Kidney capillary endothelial cell (primary cell): ENCODE data around the gene SUN3.
"Not testable (repeated sequence)": the region's sequence is repeated elsewhere in the genome, so short reads cannot be mapped to it uniquely, and the experiment has no call there.

Source experiments
- DNase-seq: peaks from one replicate; pipeline ENCODE4 v3.0.0-alpha.2; 2018; ENCODE audit warnings: low spot score

The SUN3 gene

DNA sequence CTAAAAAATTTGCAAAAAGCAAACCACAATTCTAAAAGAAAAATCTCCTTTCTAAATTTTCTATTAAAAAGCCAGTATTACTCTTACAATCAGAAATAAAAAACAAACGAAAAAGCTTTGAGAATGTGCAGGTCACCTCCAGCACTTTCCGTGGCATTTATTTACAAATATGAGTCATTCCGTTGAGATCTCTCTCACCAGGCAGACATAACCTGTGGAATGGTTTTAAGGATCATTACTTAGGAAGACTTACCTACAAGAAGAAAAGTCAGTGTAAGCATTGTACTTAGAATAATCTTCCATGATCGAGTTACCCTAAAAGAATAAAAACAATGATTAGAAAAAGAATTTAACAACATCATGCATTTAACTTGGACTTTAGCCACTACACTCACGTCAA, 3.3 kb downstream of the SUN3 start:
- no peak for DNase-seq

DNA sequence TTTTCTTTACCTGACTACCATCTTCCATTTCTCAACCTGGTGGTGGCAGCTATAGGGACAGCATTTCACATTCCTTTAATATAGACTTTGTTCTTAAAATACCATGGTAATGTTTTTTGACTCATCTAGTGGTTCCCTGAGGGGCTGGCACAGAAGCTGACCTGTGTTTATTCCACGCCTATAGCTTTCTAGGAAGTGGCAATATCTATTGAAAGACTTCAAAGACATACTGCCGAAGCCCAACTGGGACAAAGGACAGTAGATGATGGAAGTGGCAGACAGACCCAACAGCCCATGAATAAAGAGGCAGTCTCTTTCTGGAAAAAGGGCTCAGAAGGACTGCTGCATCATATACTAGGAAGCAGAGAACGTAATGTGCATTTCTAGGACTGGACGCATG, 11.2 kb downstream of the SUN3 start:
- no peak for DNase-seq

DNA sequence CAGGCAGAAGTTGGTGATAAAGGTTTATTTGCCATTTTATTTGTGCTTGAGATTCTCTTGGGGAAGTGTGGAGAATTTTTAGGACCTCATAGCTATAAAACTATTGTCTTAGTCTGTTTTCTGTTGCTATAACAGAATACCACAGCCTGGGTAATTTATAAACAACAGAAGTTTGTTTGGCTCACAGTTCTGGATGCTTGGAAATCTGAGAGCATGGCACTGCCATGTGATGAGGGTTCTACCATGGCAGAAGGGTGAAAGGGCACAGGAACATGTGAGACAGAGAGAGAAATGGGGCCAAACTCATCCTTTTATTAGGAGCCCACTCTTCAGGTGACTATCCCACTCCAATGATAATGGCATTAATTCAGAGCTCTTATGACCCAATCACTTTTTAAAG, 12.3 kb downstream of the SUN3 start:
- DNase-seq = no peak

DNA sequence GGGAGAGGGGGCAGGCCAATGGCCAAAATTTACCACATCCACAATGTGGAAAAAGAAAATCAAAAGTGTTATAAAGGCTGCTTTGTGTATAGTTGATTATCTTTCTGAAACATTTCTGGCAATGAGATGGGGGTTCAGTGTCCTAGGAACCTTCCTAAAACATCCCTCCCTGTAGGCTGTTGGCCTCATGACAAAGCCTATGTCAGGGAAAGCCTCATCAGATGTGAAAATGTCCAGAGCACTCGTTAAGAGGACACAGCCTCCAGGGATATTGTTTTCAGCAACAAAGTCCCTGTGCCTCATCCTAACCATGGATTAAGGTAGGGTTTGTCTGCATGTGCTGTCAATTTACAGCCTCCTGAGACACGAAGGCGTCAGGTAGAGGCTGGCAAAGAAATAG, 17.0 kb downstream of the SUN3 start:
- no peak for DNase-seq

DNA sequence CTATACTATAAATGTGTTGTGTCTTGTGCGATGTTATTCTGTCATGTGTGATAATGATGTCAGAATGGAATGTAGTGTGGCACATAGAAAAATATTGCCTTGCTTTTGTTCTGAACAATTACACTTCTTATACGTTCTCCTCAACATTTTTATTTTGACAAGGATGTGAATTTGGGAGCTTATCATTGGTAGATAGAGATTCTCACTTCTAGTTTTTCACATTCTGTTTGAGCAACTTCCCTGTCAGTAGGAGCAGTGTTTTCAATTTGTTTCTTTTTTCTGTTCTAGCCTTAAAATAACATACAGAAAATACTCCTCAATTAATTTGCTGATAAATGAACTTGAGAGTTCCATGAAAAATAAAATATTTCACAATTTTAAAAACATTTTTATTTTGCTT, 17.6 kb downstream of the SUN3 start:
- no peak for DNase-seq

DNA sequence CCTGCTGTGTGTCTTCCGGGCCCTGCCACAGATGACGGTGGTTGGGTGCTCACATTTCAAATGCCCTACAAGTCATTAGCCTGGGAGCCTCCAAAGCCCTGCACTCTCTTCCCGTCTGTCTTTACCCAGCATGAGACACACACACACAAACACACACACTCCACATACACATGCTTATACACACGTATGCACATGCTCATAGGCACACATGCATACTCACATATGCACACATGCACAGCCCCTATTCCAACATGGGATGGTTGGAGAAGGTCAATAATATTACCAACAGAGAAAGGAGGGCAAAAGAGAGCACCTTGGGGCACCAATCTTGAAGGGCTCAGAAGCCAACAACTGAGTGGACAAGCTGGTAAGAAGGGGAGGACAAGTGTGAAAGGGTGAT, 19.0 kb downstream of the SUN3 start:
- no peak for DNase-seq

DNA sequence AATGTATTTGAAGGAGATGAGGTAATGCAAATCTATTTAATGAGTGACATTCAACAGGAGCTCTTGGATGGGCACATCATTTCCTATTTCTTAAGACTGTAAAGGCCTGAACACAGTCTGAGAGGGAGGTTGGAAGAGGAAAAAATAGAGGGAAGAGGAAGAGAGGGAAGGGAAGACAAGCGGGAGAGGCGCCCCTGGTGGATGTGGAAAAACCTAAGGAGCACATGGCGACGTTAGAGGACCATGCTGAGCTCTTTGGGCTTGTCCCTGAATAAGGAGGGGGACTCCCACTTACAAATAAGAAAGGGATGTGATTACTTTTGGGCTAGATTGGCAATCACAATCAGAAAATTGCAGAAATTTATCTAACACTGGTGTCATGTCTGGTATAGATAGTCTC, 19.6 kb downstream of the SUN3 start:
- no peak for DNase-seq

DNA sequence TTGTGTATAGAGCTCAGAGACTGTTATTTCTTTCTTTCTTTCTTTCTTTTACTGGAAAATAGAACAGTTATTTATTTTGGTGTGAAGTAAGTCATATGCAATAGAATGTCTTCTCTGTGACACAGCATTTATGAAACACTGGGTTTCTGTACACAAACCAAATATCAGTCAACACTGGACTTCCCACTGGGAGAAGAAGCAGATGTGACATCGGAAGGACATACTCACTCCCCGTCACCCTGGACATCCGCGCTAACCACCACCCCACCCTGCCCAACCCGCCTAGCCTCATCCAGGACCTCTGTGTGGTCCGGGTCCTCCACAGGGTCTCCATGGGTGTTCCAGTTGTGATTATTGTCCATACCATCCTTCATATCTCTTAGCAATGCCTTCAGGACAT, 22.0 kb downstream of the SUN3 start:
- no peak for DNase-seq

DNA sequence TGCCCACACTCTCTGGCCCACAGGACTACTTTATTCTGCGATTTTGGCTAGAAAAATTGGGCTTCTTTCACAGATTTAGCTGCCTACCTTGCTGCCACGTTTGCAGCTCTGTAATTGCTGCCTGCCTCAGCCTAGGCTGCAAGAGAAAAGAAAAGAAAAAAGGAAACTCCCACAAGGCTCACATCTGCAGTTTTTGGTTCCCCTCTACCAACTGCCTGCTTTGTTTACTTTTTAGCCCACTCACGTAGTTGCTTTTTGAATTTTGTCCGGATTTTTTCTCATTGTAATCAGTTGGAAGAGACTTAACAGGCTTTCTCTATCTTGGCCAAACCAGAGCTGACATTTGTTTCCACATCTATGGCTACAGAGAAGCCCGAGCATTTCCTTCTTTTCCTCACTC, 24.3 kb downstream of the SUN3 start:
- DNase-seq = no peak

DNA sequence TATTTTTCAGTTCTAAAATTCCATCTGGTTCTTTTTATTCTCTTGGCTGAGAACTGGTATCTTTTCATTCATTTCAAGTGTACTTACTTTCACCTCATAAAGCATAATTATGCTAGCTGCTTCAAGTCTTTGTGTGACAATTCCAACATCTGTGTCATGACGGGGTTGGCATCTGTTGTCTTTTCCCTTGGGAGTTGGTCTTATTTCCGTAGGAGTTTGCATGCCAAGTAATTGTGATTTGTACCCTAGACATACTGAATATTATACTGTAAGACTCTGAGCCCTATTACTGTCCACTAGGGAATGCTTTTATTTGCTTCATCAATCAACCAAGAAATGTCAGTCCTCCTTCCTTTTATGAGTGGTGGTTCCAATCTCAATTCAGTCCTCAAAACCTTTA, 24.9 kb downstream of the SUN3 start:
- no peak for DNase-seq

DNA sequence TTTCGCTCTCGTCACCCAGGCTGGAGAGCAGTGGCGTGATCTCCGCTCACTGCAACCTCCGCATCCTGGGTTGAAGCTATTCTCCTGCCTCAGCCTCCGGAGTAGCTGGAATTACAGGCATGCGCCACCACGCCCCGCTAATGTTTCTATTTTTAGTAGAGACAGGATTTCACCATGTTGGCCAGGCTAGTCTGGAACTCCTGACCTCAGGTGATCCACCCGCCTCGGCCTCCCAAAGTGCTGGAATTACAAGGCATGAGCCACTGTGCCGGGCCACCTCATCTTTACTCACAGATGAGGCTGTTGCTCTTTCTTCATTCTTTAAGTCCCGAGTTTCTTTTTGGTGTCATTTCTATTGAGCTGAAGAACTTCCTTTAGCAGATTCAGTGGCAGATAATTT, 28.7 kb downstream of the SUN3 start:
- DNase-seq = not testable (repeated sequence)

DNA sequence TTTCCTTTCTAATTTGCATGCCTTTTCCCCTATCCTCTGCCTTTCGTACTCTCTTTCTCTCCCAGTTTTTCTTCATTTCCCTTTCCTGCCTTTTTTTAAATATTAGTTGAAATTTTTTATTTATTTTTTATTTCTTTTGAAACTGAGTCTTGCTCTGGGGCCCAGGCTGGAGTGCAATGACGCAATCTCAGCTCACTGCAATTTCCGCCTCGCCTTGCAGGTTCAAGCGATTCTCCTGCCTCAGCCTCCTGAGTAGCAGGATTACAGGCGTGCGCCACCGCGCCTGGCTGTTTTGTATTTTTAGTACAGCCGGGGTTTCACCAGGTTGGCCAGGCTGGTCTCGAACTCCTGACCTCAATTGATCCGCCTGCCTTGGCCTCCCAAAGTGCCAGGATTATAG, 29.5 kb downstream of the SUN3 start:
- no peak for DNase-seq

DNA sequence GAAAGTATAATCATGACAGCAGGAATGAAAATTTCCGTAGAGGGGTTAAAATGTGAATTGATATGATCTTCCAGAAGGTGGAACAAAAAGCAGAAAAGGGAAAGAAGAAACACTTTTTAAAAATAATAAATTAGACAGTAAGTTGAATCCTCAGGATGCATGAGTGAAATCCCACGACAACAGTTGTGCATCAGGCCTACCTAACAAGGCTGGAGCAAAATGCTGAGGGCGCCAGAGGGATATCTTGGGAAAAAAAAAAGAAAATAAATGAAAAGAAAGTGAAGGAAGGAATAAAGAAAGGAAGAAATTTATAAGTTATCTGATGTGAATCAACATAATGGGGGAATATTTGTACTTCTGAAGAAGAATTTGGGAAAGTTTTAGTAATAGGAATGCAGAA, 36.5 kb downstream of the SUN3 start:
- DNase-seq = no peak

DNA sequence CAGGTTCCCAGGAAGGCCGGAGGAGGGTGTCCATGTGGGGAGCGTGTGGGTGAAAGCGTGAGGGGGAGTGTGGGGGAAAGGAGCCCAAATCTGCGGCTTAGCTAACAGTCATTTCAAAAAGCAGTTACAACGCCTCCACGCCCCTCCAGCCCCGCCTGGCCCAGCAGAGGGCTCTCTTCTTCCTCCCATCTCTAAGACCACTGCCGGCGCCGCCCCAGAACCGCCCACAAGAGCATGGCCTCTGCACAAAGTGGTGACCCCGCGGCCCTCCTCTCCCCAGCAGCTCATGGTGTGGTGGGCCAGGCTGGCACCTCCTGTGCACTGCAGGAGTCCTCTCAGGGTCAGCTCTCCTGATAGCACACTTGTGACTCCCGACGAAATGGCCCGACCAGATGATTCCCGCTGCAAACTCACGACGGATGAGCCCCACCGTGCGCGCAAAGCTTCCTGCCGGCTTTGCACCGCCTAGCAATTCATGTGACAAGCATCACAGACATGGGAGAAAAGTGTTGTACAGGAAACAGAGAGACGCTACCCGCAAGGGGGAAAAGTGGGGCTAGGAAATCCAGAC, 37.1 kb downstream of the SUN3 start:
- DNase-seq = peak; percentile 73

DNA sequence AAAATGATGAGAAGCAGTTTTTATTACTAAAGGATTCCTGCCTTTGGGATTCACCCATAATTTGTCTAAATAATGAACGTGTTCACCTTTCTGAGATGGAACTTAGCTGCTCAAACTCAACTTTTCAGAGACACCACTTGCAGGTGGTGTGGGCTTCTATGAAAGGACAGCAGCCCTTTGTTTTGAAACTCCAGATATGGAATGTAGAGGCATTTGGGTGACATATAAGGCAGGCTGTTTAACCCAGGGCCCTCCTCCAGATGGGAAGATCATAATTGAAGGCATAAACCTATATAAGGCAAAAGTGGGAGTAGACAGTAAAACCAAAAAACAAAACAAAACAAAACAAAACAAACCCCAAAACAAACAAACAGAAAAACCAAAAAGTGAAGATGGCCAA, 37.6 kb downstream of the SUN3 start:
- no peak for DNase-seq

DNA sequence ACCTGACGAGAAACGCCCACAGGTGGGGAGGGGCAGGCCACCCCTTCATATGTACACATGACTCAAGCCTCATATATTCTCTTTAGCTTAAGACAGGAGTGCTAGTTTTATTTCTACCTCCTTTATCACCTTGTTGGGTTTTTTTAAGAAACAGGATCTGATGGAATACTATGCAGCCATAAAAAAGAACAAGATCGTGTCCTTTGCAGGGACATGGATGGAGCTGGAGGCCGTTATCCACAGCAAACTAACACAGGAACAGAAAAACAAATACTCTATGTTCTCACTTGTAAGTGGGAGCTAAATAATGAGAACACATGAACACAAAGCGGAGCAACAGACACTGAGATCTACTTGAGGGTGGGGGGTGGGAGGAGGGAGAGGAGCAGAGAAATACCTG, 38.3 kb downstream of the SUN3 start:
- DNase-seq = no peak

DNA sequence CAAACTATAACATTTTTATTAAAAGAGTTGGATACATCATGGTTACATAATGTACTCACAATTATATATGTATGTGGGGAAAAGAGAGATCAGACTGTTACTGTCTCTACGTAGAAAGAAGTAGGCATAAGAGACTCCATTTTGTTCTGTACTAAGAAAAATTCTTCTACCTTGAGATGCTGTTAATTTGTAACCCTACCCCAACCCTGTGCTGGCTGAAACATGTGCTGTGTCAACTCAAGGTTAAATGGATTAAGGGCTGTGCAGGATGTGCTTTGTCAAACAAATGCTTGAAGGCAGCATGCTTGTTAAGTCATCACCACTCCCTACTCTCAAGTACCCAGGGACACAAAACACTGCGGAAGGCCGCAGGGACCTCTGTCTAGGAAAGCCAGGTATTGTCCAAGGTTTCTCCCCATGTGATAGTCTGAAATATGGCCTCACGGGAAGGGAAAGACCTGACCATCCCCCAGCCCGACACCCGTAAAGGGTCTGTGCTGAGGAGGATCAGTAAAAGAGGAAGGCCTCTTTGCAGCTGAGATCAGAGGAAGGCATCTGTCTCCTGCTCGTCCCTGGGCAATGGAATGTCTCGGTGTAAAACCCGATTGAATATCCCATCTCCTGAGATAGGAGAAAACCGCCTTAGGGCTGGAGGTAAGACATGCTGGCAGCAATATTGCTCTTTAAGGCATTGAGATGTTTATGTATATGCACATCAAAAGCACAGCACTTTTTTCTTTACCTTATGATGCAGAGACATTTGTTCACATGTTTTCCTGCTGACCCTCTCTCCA, 39.1 kb downstream of the SUN3 start:
- DNase-seq = not testable (repeated sequence)

DNA sequence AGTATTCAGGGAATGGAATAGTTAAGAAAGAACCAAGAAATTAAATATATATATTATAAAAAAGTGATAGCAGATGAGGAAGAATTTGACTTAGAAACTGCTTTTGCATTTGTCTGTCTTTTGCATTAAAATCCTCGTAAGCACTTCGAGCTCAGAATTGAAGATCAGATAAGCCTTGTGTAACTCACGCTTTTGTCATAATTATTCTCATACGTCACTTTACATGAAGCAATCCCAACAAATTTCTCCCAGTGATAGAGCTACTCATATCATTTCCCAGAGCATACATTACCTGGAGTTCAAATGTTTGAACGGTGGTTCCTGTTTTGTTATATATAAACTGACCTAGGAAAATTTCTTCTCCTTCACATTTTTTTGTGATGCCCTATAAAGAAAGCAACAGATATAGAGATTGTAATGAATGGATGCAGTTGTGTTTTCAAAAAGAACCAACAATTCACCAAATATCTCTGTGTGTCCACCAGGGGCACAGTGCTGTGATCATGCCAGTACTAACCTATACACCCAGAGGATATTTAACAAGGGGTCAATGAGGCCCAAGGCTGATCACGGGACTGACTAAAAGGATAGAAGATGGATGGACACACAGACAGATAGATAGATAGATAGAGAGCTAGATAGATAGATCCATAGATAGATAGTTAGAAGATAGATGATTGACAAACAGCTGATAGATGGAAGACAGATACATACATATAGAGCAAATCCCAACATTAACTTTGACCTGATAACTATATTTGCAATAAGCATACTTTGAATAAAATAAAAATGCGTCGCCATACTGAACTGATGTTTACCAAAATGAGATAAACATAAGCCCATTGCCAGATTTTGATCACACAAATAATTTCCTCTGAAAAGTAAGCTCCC, 40.2 kb downstream of the SUN3 start:
- DNase-seq = no peak

DNA sequence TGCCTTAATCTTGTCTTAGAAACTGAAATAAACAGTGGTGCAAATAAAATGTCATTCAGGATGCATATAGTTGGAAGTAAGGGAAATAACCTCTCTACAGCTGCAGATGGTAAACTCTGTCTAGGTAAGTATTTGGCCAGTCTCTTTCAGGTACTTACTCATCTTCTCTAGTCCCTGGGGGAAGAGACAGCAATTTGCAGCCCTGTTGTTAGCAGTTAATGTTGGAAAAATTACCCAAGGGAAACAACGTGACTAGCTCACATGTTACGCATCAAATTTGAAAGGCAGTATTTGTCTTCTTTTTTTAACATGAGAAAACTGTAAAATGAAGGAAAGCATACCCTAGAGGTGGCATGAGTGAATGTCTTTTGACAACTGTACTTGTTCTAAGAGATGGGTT, 46.3 kb downstream of the SUN3 start:
- DNase-seq = no peak

DNA sequence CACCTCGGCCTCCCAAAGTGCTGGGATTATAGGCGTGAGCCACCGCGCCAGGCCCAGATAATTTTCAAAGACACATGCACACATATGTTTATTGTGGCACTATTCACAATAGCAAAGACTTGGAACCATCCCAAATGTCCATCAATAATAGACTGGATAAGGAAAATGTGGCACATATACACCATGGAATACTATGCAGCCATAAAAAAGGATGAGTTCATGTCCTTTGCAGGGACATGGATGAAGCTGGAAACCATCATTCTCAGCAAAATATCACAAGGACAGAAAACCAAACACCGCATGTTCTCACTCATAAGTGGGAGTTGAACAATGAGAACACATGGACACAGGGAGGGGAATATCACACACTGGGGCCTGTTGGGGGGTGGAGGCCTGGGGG, 48.3 kb downstream of the SUN3 start:
- not testable (repeated sequence) for DNase-seq

DNA sequence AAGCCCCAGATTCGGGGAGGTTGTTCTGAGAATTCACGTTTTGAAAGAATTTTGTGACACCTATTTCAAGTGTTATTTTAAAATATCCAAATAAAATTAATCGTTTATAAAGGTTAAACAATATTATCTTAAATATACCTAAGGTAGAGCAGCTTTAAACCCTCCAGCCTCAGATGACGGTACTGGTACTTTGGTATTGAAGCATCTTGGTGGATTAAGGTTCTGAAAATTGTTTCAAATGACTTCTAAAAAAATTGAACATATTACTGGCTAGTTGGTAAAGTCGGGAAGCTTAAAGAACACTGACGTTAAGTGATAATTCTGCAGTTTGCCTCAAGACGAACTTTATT, 49.1 kb downstream of the SUN3 start:
- DNase-seq = no peak

DNA sequence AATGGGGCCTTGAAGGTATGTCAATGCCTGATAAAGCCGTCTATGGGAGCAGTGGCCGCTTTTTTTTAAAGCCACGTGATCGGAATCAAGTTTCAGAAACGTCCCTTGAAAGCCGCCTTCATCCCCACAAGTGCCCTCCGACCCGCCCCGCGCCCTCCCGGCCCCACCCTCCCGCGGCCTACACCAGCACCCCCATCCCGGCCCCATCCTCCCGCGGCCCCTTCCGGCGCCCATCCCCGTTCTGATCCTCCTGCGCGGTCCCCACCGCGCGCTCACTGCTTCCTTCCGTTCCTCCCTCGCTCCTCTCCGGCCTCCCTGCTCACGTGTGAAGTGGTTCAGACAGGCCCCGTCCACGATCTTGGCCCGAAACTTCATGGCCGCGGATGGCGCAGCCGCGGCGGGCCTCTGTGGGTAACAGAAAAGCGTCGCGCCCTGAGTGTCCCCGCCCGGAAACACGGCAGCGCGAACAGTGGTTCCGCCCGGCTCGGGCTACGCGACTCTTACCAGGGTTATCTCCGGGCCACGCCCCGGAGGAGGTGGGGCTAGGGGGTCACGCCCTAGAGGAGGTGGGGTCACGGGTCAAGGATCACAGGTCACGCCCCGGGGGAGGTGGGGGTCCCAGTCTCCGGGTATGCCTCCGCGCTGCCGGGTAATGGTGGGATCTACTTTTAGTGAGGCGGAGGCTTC, 49.6 kb downstream of the SUN3 start, which contains the start of gene HUS1:
Gene HUS1, minus strand, starts transcription at position 471 of the 687 bp plus-strand sequence. Its CDS starts 96 bp downstream, at position 375.
- DNase-seq = peak; percentile 83

DNA sequence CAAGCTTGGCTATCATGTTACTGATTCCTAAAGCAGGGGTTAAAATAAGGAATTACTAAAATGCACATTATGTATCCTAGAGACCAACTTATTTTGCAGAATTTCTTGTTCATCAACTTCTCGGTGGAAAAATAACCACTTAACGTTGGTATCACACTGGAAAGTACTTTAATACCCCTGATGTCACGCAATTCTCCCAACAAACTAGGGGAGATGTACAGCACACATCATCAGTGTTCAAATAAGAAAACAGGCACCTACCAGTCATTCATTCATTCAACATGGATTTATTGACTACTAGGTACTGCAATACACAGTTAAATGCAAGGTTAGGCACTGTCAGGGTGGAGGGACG, 50.1 kb downstream of the SUN3 start:
- DNase-seq = no peak
